Mononuclear cell (primary cell): ENCODE measurements around the gene URGCP. TPM values are rescaled to one million over a fixed set of nuclear protein-coding genes. Genes with fewer than 3 reads are reported as not detected.

ENCODE experiments used
- H3K27me3 ChIP-seq: 2 replicates; pipeline ENCODE4 v1.6.0; 2011; ENCODE audit warnings: low read length, control low read depth; ENCODE audit not compliant: insufficient read depth
- H3K4me1 ChIP-seq: 2 replicates; pipeline ENCODE4 v1.5.1; 2011; ENCODE audit warnings: mild to moderate bottlenecking, low read length, control low read depth; ENCODE audit not compliant: insufficient read depth
- H3K4me3 ChIP-seq: 2 replicates; pipeline ENCODE4 v1.5.1; 2011; ENCODE audit warnings: mild to moderate bottlenecking, low read length, moderate library complexity
- H3K9me3 ChIP-seq: 2 replicates; pipeline ENCODE4 v1.5.1; 2011; ENCODE audit warnings: low read depth, mild to moderate bottlenecking, control low read depth, low read length
- total RNA-seq: library from RNA; depleted of rRNA; stranded (reverse); fragments of >200 nt; gene quantifications from one replicate; pipeline ENCODE4 v1.2.3, GENCODE V29; 2012

URGCP gene
- 19.2 TPM for total RNA-seq

DNA sequence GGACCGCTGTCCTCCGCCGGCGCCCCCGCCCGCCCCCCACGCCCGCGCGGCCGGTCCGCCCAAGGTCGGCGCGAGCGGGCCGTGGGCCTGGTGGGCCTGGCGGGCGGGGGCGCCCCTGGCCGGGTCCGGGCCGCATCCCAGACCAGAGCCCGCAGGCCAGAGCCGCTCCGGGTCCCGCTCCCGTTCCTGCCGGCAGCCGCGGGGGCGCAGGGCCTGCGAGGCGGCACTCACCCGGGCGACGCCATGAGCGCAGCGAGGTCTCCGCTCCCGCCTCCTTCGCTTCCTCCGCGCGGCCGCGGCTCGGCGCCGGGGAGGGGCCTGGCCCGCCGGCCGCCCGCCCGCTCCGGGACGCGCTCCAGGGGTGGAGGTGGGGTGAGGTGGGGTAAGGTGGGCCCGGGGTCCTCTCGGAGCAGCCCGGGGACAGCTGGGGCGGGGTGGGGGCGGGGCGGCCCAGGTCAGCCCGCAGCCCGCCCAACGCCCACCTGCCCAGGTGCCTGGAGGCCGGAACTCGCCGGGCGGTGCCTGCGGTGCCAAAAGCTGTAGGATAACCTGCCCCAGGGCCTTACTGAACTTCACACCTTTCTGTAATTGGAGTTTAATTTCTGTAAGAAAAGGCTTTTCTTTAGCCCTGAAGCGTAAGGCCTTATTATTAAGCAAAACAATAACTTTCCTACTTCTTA lies at the start of gene URGCP:
Gene URGCP, minus strand, starts transcription at position 266 of the 680 bp plus-strand sequence. Its CDS starts 21 bp downstream, at position 245.
- Histone ChIP-seq H3K27me3 (no peaks in the 10 kb centered on the region), H3K4me1 (peaks cover 14% of the 10 kb centered on the region), H3K9me3 (no peaks in the 10 kb centered on the region), H3K4me3 (peak within 1 kb of the TSS; percentile 46)

- H3K27me3 ChIP-seq, result no peaks in the 10 kb centered on the region
- no peak overlapping the region for H3K4me3 ChIP-seq
- H3K4me1 ChIP-seq, result peaks cover 2% of the 10 kb centered on the region
- H3K9me3 ChIP-seq, result no peaks in the 10 kb centered on the region
Observed at GRCh38 chr7:43956027-43956426, 49.6 kb upstream of the URGCP start.

DNA sequence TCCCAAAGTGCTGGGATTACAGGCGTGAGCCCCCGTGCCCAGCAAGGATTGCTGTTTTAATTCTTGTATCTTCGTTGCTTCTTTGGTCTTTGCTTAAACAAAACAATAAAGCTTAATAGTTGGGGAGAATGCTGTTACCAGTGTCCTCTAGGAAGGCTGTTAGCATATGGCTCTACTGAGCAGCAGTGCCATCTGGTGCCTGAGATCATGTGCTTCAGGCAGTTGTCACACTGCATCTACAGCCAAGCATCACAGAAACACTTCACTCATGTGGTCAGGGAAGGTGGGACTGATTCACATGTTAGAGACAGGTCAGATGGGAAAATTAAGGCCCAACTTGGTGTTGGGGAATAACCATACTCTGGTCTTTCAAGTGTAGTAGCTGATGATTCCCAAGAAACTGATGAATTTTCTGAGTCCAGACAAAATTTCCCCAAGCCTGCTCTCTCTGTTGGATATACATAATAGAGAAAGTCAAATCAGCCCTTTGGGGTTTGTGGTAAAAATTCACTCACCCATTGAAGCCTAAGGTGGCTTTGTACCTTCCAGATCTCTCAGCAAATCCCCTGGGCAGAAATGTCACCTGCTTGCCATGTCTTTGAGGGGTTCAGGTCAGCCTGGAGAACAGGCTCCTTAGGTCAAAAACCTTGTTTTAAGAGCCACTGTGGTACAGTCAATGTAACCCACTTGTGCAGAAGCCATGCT lies 48.3 kb upstream of the URGCP start:
- Histone ChIP-seq H3K27me3 (no peaks in the 10 kb centered on the region), H3K4me1 (peaks cover 2% of the 10 kb centered on the region), H3K9me3 (no peaks in the 10 kb centered on the region), H3K4me3 (no peak overlapping the region)

DNA sequence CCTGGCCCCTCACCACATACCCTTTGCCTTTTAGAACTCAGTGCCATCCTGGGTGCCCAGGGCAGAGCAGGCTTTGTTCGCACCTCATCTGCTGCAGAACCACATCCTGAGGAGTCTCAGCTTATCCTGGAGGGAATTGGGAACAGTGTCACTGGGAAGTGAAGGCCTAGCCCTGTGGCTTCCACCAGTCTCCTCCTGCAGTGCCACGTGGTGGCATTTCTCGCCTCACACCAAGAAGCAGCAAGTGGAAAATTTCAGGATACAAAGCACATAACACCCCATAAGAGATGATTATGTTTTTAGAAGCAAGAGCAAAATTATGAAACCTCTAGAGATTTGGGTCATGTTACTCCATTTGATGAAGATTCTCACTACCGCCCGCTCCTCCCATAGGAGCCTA lies 46.7 kb upstream of the URGCP start:
- no peak overlapping the region for H3K4me3 ChIP-seq
- no peaks in the 10 kb centered on the region for H3K27me3 ChIP-seq
- H3K4me1 ChIP-seq, result peaks cover 2% of the 10 kb centered on the region
- no peaks in the 10 kb centered on the region for H3K9me3 ChIP-seq

GRCh38 chr7:43952028-43952427 lies 45.6 kb upstream of the URGCP start:
- Histone ChIP-seq H3K27me3 (no peaks in the 10 kb centered on the region), H3K4me3 (no peak overlapping the region), H3K9me3 (no peaks in the 10 kb centered on the region), H3K4me1 (peaks cover 2% of the 10 kb centered on the region)

DNA sequence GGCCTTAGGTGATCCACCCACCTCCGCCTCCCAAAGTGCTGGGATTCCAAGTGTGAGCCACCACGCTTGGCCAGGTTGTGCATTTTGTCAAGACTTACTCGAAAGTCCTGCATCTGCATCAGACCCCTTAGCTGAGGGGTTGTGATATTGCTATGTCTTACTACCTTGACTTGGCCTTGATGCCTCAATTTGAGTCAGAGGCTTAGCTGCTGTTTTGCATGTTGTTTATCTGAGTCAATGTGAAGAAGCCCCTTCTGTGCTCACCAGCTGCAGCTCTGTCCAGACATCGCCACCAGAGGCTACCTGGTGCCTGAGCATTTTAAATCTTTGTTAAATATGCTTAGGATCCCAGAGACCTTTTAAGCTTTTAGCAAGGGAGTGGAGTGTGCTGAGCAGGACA lies 37.9 kb upstream of the URGCP start:
- Histone ChIP-seq H3K27me3 (no peaks in the 10 kb centered on the region), H3K4me3 (no peak overlapping the region), H3K4me1 (no peaks in the 10 kb centered on the region), H3K9me3 (no peaks in the 10 kb centered on the region)

GRCh38 chr7:43943417-43944187 lies 37.2 kb upstream of the URGCP start:
- Histone ChIP-seq H3K4me3 (no peak overlapping the region), H3K4me1 (no peaks in the 10 kb centered on the region), H3K27me3 (no peaks in the 10 kb centered on the region), H3K9me3 (no peaks in the 10 kb centered on the region)

DNA sequence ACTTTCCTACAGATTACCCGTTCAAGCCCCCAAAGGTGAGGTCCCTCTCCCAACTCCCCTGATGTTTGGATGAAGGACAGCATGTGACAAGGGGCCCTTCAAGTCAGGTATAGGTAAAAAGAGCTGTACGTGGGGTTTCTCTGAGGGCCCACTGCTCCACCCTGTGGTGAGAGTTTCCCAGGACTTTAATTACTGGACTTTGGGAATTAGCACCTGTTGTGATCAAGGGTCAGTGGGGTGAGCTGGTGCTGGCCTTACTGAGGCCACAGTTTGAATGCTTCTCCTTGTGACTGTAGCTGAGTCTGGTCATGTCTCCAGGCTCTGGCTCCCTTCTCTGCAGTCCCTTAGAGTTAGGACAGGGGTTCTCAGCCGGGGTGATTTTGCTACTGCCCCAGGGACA lies 36.6 kb upstream of the URGCP start:
- no peak overlapping the region for H3K4me3 ChIP-seq
- no peaks in the 10 kb centered on the region for H3K9me3 ChIP-seq
- H3K27me3 ChIP-seq, result no peaks in the 10 kb centered on the region
- no peaks in the 10 kb centered on the region for H3K4me1 ChIP-seq

DNA sequence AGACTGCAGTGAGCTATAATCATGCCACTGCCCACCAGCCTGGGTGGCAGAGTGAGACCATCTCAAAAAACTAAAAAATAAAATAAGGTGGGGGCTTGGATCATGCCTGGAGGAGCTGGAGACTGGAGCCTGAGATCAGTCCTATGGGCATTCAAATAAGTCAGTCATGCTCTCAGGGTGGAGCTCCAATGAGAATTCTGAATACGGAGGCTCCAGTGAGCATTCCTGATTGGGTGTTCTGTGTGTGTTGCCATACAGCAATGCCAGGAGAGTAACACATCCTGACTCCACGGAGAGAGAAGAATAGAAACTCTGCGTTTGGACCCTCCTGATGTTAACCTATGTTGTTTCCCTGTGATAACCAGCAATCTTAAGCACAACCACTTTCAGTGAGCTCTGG lies 35.9 kb upstream of the URGCP start:
- H3K4me1 ChIP-seq, result no peaks in the 10 kb centered on the region
- no peak overlapping the region for H3K4me3 ChIP-seq
- H3K27me3 ChIP-seq, result no peaks in the 10 kb centered on the region
- H3K9me3 ChIP-seq, result no peaks in the 10 kb centered on the region

GRCh38 chr7:43938892-43939482 lies 32.6 kb upstream of the URGCP start:
- Histone ChIP-seq H3K27me3 (no peaks in the 10 kb centered on the region), H3K4me1 (no peaks in the 10 kb centered on the region), H3K9me3 (no peaks in the 10 kb centered on the region), H3K4me3 (no peak overlapping the region)

GRCh38 chr7:43937444-43937843 lies 31.0 kb upstream of the URGCP start:
- H3K9me3 ChIP-seq, result no peaks in the 10 kb centered on the region
- no peaks in the 10 kb centered on the region for H3K4me1 ChIP-seq
- H3K4me3 ChIP-seq, result no peak overlapping the region
- no peaks in the 10 kb centered on the region for H3K27me3 ChIP-seq

DNA sequence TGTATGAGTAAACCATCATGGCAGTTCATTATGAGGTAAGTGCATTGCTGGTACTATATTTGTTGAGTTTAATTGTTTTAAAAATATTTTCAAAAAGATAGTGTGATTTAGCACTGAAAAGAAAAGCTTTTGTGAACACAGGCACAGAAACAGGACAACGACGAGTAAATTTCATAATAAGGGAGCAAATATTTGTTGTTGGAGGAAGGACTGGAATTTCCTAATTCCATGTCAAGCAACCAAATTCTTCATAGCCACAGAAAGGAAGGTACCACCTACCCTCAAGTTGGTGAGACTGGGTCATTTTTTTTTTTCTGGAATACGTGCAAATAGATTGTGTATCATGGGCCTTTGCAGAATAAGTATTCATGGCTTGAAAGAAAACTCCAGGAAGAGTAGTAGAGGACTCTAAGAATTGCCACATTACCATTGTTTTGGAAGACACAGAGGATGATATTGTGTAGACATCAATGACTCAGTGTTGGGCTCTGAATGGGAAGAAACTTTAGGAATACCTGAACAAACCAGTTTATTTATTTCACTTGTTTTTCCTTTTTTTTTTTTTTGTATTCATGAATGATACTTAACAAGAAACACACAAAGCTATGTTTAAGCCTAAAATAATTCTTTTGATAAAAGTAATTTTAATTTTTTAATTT lies 27.6 kb upstream of the URGCP start:
- H3K4me1 ChIP-seq, result no peaks in the 10 kb centered on the region
- H3K27me3 ChIP-seq, result no peaks in the 10 kb centered on the region
- no peak overlapping the region for H3K4me3 ChIP-seq
- no peaks in the 10 kb centered on the region for H3K9me3 ChIP-seq

DNA sequence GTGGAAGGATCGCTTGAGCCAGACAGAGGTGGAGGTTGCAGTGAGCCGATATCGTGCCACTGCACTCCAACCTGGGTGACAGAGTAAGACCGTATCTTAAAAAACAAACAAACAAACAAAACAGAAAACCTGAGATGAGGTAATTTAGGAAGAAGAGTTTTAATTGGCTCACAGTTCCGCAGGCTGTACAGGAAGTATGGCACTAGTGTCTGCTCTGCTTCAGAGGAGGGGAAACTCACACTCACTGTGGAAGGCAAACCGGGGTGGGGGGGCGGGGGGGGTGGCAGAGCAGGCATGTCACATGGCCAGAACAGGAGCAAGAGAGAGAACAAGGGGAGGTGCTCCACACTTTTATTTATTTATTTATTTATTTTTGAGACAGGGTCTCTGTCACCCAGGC lies 24.9 kb upstream of the URGCP start:
- no peaks in the 10 kb centered on the region for H3K9me3 ChIP-seq
- H3K27me3 ChIP-seq, result no peaks in the 10 kb centered on the region
- peaks cover 7% of the 10 kb centered on the region for H3K4me1 ChIP-seq
- H3K4me3 ChIP-seq, result no peak overlapping the region

GRCh38 chr7:43929529-43930457 lies 23.4 kb upstream of the URGCP start:
- Histone ChIP-seq H3K9me3 (no peaks in the 10 kb centered on the region), H3K4me3 (no peak overlapping the region), H3K27me3 (no peaks in the 10 kb centered on the region), H3K4me1 (peaks cover 20% of the 10 kb centered on the region)
